GM10266 (cell line): ENCODE results near the gene NT5C3B.

Source experiments
- DNase-seq: peaks from one replicate; pipeline ENCODE4 v3.0.0; 2012; ENCODE audit errors: extremely low spot score
- CTCF ChIP-seq: IDR thresholded peaks from 2 replicates; pipeline ENCODE4 v1.5.1; 2012; ENCODE audit warnings: mild to moderate bottlenecking, low read depth; ENCODE audit not compliant: control insufficient read depth, insufficient read depth; ENCODE audit errors: missing control alignments

Gene NT5C3B

DNA sequence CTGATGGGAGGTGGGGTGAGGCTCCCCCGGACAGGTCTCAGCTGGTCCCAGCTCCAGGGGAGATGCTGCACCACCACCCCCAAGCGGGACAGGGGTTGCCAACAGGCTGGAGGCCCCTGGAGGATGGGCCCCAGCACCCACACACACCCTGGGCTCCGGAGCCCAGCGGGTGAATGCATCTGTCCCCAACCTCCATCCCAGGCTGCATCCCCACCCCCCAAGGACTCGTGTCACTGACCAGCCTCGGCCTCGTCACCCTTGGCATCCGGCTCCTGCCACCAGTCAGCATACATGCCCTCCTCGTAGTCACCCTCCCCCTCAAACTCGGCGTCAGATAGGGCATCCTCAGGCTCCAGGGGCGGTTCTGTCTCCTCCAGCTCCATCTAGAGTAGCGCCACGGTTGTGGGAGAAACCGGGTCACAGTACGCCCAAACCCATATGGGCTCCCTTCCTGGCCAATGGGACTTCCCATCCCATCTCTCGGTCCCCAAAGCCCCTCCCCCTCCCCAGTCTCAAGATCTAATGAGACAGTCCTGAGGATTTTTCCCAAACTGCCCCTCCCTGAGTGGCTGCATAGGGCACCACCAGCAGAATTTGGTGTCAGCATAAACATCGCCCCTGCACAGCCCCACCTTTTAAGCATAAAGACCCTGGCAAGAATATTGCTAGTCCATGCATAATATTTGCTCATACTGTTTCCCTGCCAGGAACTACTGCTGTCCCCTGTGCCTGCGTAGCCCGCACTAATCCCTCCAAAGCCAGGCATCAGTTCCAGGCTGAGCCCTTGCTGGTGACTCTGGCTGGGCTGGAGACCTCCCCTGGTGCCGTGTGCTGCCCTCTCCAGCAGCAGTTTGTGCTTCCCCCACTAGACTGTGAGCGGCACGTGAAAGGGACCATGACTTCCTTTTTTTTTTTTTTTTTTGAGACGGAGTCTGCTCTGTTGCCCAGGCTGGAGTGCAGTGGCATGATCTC is 32.7 kb downstream of the NT5C3B start:
- DNase-seq = no peak
- TF ChIP-seq CTCF = no peak

DNA sequence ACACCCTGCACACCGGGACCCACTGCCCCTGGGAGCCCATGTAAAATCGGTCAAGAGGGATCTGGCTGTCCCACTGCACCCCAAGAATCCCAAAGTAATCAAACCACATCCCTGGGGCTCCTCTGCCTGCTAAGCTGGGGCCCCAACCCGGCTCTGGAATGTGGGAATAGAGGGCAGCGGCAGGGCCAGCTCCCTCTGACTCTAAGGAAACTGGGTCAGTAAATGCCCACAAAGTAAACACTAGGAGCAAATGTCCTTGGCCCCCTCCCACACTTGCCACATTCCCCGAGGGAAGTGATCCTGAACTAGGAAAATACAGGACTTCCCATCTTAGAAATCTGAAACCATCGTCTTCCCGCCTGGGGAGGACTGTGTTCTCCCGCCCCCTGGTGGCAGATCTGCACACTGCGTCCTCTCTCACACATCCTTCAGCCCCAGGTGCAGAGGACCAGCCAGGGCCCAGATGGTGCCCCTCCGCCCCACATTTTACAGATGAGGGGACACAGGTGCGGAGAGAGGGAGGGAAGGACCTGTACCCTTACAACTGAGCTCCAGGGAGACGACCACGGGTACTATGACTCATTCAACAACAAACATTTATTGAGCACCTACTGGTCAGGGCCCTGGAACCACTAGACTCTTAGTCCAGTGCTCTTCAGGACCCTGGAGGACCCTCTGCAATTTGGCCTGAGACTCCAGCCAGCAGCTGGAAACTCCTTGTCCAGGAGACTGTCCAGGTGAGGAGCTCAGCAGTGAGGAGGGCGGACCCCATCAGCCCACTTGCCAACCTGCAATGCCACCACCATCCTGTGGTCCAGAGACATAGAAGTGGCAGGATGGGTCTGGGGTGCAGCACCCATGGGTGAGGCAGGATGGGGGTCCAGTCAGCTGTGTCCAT is 34.4 kb downstream of the NT5C3B start:
- peak; percentile 97 for TF ChIP-seq CTCF
- peak; percentile 81 for DNase-seq

- no peak for DNase-seq
- TF ChIP-seq CTCF = no peak
Measured at GRCh38 chr17:41800601-41801373, 35.2 kb downstream of the NT5C3B start.

DNA sequence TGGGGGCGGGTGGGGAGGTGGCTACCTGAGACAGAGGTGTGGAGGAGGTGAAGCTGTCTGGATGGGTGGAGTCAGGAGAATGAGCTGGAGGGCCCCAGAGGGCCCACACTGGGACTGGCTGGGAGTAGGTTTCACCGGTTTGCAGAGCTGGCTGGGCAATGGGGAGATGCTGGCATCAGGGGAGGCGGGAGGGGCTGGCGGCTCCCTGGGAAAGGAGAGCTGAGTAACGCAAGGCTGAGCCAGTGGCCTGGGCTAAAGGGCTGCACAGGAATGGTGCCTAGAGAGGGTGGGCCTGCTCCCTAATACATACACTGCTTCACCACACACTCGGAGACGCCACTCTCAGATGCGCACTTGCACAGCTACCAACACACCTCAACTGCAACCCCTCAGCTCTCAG is 36.7 kb downstream of the NT5C3B start:
- no peak for TF ChIP-seq CTCF
- no peak for DNase-seq

DNA sequence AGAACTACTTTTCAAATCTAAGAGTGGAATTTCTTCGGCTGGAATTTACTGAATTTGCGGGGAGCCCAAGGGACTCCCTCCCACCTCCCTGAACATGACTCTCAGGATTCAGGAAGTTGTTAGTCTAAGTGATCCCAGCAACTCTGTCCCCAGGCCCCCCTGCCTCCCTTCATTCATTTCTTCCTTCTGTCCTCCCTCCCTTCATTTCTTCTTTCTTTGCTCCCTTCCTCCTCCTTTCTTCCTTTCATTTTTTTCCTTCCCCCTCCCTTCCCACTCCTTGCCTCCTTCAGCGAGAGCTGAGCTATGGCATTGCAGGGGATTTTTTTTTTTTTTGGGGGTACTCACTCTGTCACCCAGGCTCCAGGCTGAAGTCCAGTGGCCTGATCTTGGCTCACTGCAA is 38.7 kb downstream of the NT5C3B start:
- no peak for TF ChIP-seq CTCF
- DNase-seq = no peak

GRCh38 chr17:41796121-41796895 is 39.7 kb downstream of the NT5C3B start:
- DNase-seq = no peak
- TF ChIP-seq CTCF = no peak
